ENCODE measurements around the gene GRIA4. TPM values are rescaled to one million over a fixed set of nuclear protein-coding genes. Genes with fewer than 3 reads are reported as not detected.

The GRIA4 gene
- polyA plus RNA-seq = not detected

DNA sequence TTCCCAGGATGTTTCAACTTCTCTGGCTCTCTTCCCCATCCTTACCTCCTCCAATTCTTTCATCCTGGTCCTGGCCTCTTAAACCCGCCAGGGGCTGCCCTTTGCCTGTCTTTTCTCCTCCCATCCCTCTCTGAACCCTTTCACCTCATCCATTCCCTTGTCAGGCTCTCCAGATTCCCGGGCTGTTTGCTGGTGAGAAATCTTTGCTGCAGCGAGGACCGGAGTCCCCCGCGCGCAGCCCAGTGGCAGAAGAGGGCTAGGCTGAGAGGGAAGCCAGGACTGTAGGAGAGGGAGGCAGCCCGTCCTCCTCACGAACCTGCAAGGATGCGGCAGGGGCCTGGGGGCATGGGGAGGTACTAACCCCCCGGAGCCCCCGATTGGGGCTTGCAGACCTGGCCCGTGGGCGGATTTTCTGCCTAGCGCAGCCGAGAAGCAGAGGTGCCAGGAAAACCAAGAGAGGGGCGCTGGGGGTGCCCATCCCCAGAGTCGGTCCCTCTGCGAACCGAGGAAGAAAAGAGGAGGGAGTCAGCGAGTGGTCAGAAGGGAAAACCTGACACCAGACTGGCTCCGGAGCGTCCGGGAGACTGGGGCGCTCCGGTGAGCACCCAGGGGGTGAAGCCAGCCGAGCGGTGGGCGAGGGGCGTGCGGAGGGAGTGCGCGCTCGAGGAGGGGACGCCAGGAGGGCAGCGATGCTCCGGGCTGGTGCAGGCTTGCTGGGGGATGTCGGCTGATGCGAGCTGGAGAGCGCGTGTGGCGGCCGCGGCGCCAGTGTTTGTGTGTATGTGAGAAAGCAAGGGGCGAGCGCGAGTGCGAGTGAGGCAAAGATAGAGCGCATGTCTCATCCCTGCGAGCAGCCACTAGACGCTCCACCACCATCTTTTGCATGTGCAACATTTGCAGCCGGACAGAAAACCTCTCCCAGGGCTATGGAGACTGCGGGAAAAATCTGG is at the start of gene GRIA4:
TSS of gene GRIA4 (plus strand) at position 242 of the 950 bp plus-strand sequence. CDS start 925 bp downstream, outside the sequence.
- Mint-ChIP-seq H3K4me3 (no peak within 1 kb of the TSS), H3K36me3 (peaks cover 0 to 7% (median 0%) of the 10 kb centered on the region in 3 donors), H3K27ac (no peak within 1 kb of the TSS), H3K9me3 (peaks cover 2 to 29% (median 3%) of the 10 kb centered on the region in 6 donors), H3K27me3 (ENCODE audit: low read depth in 3 of 3) (peaks cover 5 to 14% (median 12%) of the 10 kb centered on the region in 3 donors), H3K4me1 (no peaks in the 10 kb centered on the region)
- DNase-seq = no peak

GRCh38 chr11:105573091-105573490 is 36.8 kb upstream of the GRIA4 start:
- H3K4me3 Mint-ChIP-seq = no peak overlapping the region

GRCh38 chr11:105574974-105575373 is 34.9 kb upstream of the GRIA4 start:
- no peak overlapping the region for H3K4me3 Mint-ChIP-seq
- H3K4me1 Mint-ChIP-seq = no peaks in the 10 kb centered on the region

More at GRCh38 chr11:105573091-105573490, 36.8 kb upstream of the GRIA4 start:
- DNase-seq = no peak
- H3K27ac Mint-ChIP-seq = no peak overlapping the region
- H3K9me3 Mint-ChIP-seq = peaks cover 0 to 5% (median 0%) of the 10 kb centered on the region in 6 donors
- no peaks in the 10 kb centered on the region for H3K27me3 Mint-ChIP-seq (ENCODE audit: low read depth in 3 of 3)
- no peaks in the 10 kb centered on the region for H3K4me1 Mint-ChIP-seq
- H3K36me3 Mint-ChIP-seq = no peaks in the 10 kb centered on the region

GRCh38 chr11:105577641-105578040 is 32.2 kb upstream of the GRIA4 start:
- Mint-ChIP-seq H3K4me1 (no peaks in the 10 kb centered on the region), H3K4me3 (no peak overlapping the region), H3K9me3 (peaks cover 0 to 5% (median 3%) of the 10 kb centered on the region in 6 donors), H3K27ac (no peak overlapping the region), H3K36me3 (no peaks in the 10 kb centered on the region), H3K27me3 (ENCODE audit: low read depth in 3 of 3) (no peaks in the 10 kb centered on the region)
- no peak for DNase-seq

More at GRCh38 chr11:105574974-105575373, 34.9 kb upstream of the GRIA4 start:
- no peaks in the 10 kb centered on the region for H3K36me3 Mint-ChIP-seq
- H3K9me3 Mint-ChIP-seq = peaks cover 0 to 5% (median under 1%) of the 10 kb centered on the region in 6 donors
- H3K27me3 Mint-ChIP-seq (ENCODE audit: low read depth in 3 of 3) = no peaks in the 10 kb centered on the region
- DNase-seq = no peak
- H3K27ac Mint-ChIP-seq = no peak overlapping the region

- peaks cover 0 to 2% (median 0%) of the 10 kb centered on the region in 3 donors for H3K27me3 Mint-ChIP-seq (ENCODE audit: low read depth in 3 of 3)
- H3K9me3 Mint-ChIP-seq = peaks cover 0 to 8% (median 2%) of the 10 kb centered on the region in 6 donors
- no peaks in the 10 kb centered on the region for H3K4me1 Mint-ChIP-seq
- H3K36me3 Mint-ChIP-seq = no peaks in the 10 kb centered on the region
- no peak for DNase-seq
- no peak overlapping the region for H3K27ac Mint-ChIP-seq
- H3K4me3 Mint-ChIP-seq = no peak overlapping the region
These were observed 30.8 kb upstream of the GRIA4 start for GRCh38 chr11:105579111-105579510.

DNA sequence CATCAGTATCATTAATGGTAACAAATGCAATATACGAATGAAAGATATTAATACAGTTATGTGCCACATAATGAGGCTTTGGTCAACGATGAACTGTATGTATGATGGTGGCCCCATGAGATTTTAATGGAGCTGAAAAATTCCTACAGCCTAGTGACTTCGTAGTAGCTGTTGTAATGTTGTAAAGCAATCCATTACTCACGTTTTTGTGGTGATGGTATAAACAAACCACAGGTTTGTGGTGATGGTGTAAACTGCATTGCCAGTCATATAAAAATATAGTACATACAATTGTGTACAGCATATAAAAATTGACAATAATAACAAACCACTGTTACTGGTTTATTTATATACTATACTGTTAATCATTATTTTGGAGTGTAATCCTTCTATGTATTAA is 27.4 kb upstream of the GRIA4 start:
- H3K4me3 Mint-ChIP-seq = no peak overlapping the region
- H3K36me3 Mint-ChIP-seq = no peaks in the 10 kb centered on the region
- H3K4me1 Mint-ChIP-seq = no peaks in the 10 kb centered on the region
- no peak overlapping the region for H3K27ac Mint-ChIP-seq
- peaks cover 0 to 8% (median 3%) of the 10 kb centered on the region in 6 donors for H3K9me3 Mint-ChIP-seq
- no peak for DNase-seq
- peaks cover 0 to 4% (median 0%) of the 10 kb centered on the region in 3 donors for H3K27me3 Mint-ChIP-seq (ENCODE audit: low read depth in 3 of 3)

DNA sequence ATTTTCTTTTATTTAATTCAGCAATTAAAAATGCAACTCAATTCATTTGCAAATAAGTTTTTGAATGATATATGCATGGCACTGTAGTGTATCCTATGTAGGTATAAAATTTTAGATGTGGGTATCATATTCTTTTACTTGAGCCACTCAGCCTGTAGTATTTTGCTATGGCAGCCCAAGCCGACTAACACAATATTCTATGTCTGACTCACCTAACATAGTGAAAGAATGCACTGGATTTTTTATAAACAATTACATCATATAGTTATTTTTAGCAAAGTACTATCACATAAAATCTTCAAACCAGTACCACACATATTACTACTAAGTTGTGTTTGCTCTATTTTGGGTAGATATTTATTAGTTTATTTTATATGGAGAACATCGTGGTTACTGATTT is 21.9 kb upstream of the GRIA4 start:
- Mint-ChIP-seq H3K9me3 (peaks cover 0 to 9% (median 0%) of the 10 kb centered on the region in 6 donors), H3K4me3 (no peak overlapping the region), H3K27me3 (ENCODE audit: low read depth in 3 of 3) (peaks cover 0 to 4% (median 0%) of the 10 kb centered on the region in 3 donors), H3K27ac (no peak overlapping the region), H3K4me1 (no peaks in the 10 kb centered on the region), H3K36me3 (no peaks in the 10 kb centered on the region)
- no peak for DNase-seq

GRCh38 chr11:105589346-105589745 is 20.5 kb upstream of the GRIA4 start:
- H3K36me3 Mint-ChIP-seq = no peaks in the 10 kb centered on the region
- H3K4me1 Mint-ChIP-seq = no peaks in the 10 kb centered on the region
- peaks cover 1 to 18% (median 4%) of the 10 kb centered on the region in 6 donors for H3K9me3 Mint-ChIP-seq
- H3K27me3 Mint-ChIP-seq (ENCODE audit: low read depth in 3 of 3) = peaks cover 0 to 2% (median 0%) of the 10 kb centered on the region in 3 donors
- H3K27ac Mint-ChIP-seq = no peak overlapping the region
- no peak for DNase-seq
- no peak overlapping the region for H3K4me3 Mint-ChIP-seq

GRCh38 chr11:105592035-105592434 is 17.8 kb upstream of the GRIA4 start:
- H3K36me3 Mint-ChIP-seq = no peaks in the 10 kb centered on the region
- no peak overlapping the region for H3K27ac Mint-ChIP-seq
- no peak overlapping the region for H3K4me3 Mint-ChIP-seq
- no peak for DNase-seq
- peaks cover 1 to 13% (median 5%) of the 10 kb centered on the region in 6 donors for H3K9me3 Mint-ChIP-seq
- no peaks in the 10 kb centered on the region for H3K27me3 Mint-ChIP-seq (ENCODE audit: low read depth in 3 of 3)
- H3K4me1 Mint-ChIP-seq = no peaks in the 10 kb centered on the region

DNA sequence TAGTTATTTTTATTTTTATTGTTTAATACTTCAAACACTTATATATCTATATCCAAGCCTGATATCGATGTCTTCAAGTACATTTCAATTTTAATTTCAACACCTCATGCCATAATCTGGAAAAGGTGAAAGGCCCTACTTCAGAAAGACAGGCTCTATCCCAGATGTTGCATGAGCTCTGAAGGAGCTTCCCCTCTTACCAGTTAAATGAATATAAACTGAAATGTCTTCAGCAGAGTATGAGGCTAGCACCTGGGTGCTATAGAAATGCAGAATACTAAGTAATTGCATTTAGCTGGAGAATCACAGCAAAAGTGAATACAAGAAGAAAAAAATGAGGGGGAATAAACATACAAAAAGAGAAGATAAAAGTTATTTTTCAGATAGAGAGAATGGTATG is 11.5 kb upstream of the GRIA4 start:
- Mint-ChIP-seq H3K9me3 (peaks cover 1 to 17% (median 8%) of the 10 kb centered on the region in 6 donors), H3K4me3 (no peak overlapping the region), H3K27me3 (ENCODE audit: low read depth in 3 of 3) (peaks cover 0 to 2% (median 0%) of the 10 kb centered on the region in 3 donors), H3K27ac (no peak overlapping the region), H3K36me3 (no peaks in the 10 kb centered on the region), H3K4me1 (no peaks in the 10 kb centered on the region)
- no peak for DNase-seq

GRCh38 chr11:105603156-105603555 is 6.7 kb upstream of the GRIA4 start:
- no peak for DNase-seq
- no peaks in the 10 kb centered on the region for H3K27me3 Mint-ChIP-seq (ENCODE audit: low read depth in 3 of 3)
- peaks cover 0 to 27% (median 5%) of the 10 kb centered on the region in 6 donors for H3K9me3 Mint-ChIP-seq
- no peak overlapping the region for H3K4me3 Mint-ChIP-seq
- no peaks in the 10 kb centered on the region for H3K4me1 Mint-ChIP-seq
- no peak overlapping the region for H3K27ac Mint-ChIP-seq
- H3K36me3 Mint-ChIP-seq = no peaks in the 10 kb centered on the region

- Mint-ChIP-seq H3K9me3 (peaks cover 2 to 34% (median 5%) of the 10 kb centered on the region in 6 donors), H3K27ac (no peak overlapping the region), H3K4me1 (no peaks in the 10 kb centered on the region), H3K27me3 (ENCODE audit: low read depth in 3 of 3) (peaks cover 3 to 14% (median 12%) of the 10 kb centered on the region in 3 donors), H3K36me3 (peaks cover 0 to 7% (median 0%) of the 10 kb centered on the region in 3 donors), H3K4me3 (no peak overlapping the region)
- DNase-seq = no peak
These were observed 512 bp upstream of the GRIA4 start for GRCh38 chr11:105609341-105609781.

DNA sequence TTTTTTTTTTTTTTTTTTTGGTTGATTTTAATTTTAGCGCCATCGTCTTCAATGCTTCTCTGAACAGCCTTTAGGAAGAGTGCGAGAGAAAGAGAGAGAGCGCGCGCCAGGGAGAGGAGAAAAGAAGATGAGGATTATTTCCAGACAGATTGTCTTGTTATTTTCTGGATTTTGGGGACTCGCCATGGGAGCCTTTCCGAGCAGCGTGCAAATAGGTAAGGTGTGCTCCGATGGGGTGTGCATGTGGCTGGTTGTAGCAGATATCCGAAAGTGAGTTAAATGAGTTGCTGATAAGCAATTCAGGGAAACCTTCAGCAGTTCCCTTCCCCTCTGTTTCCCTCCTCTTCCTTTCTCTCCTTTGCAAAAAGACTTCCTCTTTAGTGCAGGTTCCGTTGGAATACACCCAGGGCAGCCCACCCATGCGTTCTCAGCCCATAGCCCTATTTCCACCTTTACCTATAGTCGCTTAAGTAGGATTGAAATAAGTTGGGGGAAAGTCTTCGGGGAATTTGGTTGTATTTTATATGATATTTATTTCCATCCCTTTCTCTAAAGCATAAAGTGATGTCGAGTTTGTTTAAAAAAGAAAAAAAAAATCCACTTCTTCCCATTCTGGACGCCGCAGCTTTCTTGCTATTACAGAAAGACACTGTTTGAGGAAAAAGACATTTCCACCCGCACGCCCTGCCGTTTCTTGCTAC is 1.1 kb downstream of the GRIA4 start:
- no peak overlapping the region for H3K27ac Mint-ChIP-seq
- H3K4me3 Mint-ChIP-seq = no peak overlapping the region
- H3K27me3 Mint-ChIP-seq (ENCODE audit: low read depth in 3 of 3) = peaks cover 5 to 14% (median 12%) of the 10 kb centered on the region in 3 donors
- peaks cover 0 to 7% (median 0%) of the 10 kb centered on the region in 3 donors for H3K36me3 Mint-ChIP-seq
- no peak for DNase-seq
- H3K4me1 Mint-ChIP-seq = no peaks in the 10 kb centered on the region
- peaks cover 2 to 23% (median 2%) of the 10 kb centered on the region in 6 donors for H3K9me3 Mint-ChIP-seq
